Neural cell (in vitro differentiated cells): ENCODE results near the gene LAIR2. TPM values are rescaled to one million over a fixed set of nuclear protein-coding genes. Genes with fewer than 3 reads are reported as not detected.

Experiments
- H2AFZ ChIP-seq: fragments of 200-600, 300-800 bp; sonication (generic), shearing (Covaris generic); 2 replicates; pipeline ENCODE4 v1.6.0; 2014; ENCODE audit warnings: low read depth, mild to moderate bottlenecking, antibody characterized with exemption, low read length, moderate library complexity
- H3F3A ChIP-seq: fragments of 200-600 bp; shearing (Covaris generic); 2 replicates; pipeline ENCODE4 v1.6.1; 2016; ENCODE audit warnings: mild to moderate bottlenecking, moderate library complexity, mixed read lengths, antibody characterized with exemption, low read length; ENCODE audit not compliant: insufficient read depth, poor library complexity, severe bottlenecking
- H3K27ac ChIP-seq: fragments of 200-600, 300-800 bp; sonication (generic), shearing (Covaris generic); 2 replicates; pipeline ENCODE4 v1.5.1; 2014; ENCODE audit warnings: mild to moderate bottlenecking, low read length, moderate library complexity
- H3K27me3 ChIP-seq: fragments of 300-800, 200-600 bp; sonication (generic), shearing (Covaris generic); 2 replicates; pipeline ENCODE4 v1.6.0; 2014; ENCODE audit warnings: mild to moderate bottlenecking, low read depth, low read length, moderate library complexity; ENCODE audit not compliant: insufficient read depth
- H3K36me3 ChIP-seq: fragments of 300-800, 200-600 bp; sonication (generic), shearing (Covaris generic); 2 replicates; pipeline ENCODE4 v1.5.1; 2014; ENCODE audit warnings: mild to moderate bottlenecking, antibody characterized with exemption, low read length, moderate library complexity; ENCODE audit not compliant: insufficient read depth
- H3K4me2 ChIP-seq: fragments of 300-800, 200-600 bp; sonication (generic), shearing (Covaris generic); 2 replicates; pipeline ENCODE4 v1.6.0; 2014; ENCODE audit warnings: mild to moderate bottlenecking, low read length
- H3K4me3 ChIP-seq: fragments of 300-800, 200-600 bp; sonication (generic), shearing (Covaris generic); 2 replicates; pipeline ENCODE4 v1.5.1; 2014; ENCODE audit warnings: mild to moderate bottlenecking, low read length, moderate library complexity
- H3K79me2 ChIP-seq: fragments of 200-600 bp; shearing (Covaris generic); replicated peaks from 2 replicates; pipeline ENCODE4 v1.6.0; 2014; ENCODE audit warnings: mild to moderate bottlenecking, low read length, moderate library complexity; ENCODE audit not compliant: insufficient read depth
- H3K9ac ChIP-seq: fragments of 300-800, 200-600 bp; sonication (generic), shearing (Covaris generic); 2 replicates; pipeline ENCODE4 v1.6.1; 2016; ENCODE audit warnings: mild to moderate bottlenecking, low read length, mixed read lengths
- H3K9me2 ChIP-seq: fragments of 200-600 bp; shearing (Covaris generic); 2 replicates; pipeline ENCODE4 v1.6.1; 2016; ENCODE audit warnings: mild to moderate bottlenecking, low read length, mixed read lengths; ENCODE audit not compliant: insufficient read depth
- H3K9me3 ChIP-seq: fragments of 200-600, 300-800 bp; sonication (generic), shearing (Covaris generic); 2 replicates; pipeline ENCODE4 v1.6.1; 2016; ENCODE audit warnings: mild to moderate bottlenecking, mixed run types, low read length, moderate library complexity, mixed read lengths
- H4K20me1 ChIP-seq: fragments of 200-600 bp; shearing (Covaris generic); 2 replicates; pipeline ENCODE4 v1.6.1; 2016; ENCODE audit warnings: mild to moderate bottlenecking, mixed run types; ENCODE audit not compliant: insufficient read depth
- EP300 ChIP-seq: fragments of 450-650 bp; conservative IDR thresholded peaks from 2 replicates; pipeline ENCODE4 v1.6.1; 2014; ENCODE audit warnings: antibody characterized with exemption, mild to moderate bottlenecking, moderate library complexity; ENCODE audit not compliant: poor library complexity, severe bottlenecking
- EZH2 ChIP-seq: fragments of 200-600, 300-800 bp; shearing (Covaris generic), sonication (generic); IDR thresholded peaks from 2 replicates; pipeline ENCODE4 v1.6.1; 2014; ENCODE audit warnings: antibody characterized with exemption, low read length, borderline replicate concordance, mild to moderate bottlenecking; ENCODE audit not compliant: insufficient read depth, poor library complexity, severe bottlenecking
- MXI1 ChIP-seq: fragments of 450-650 bp; conservative IDR thresholded peaks from 2 replicates; pipeline ENCODE4 v1.6.1; 2014; ENCODE audit warnings: antibody characterized with exemption, mild to moderate bottlenecking; ENCODE audit not compliant: poor library complexity, severe bottlenecking
- POLR2AphosphoS5 ChIP-seq: IDR thresholded peaks from 2 replicates; pipeline ENCODE4 v1.6.1; 2012
- RAD21 ChIP-seq: fragments of 450-650 bp; conservative IDR thresholded peaks from 2 replicates; pipeline ENCODE4 v1.6.1; 2014; ENCODE audit warnings: antibody characterized with exemption, mild to moderate bottlenecking, moderate library complexity
- SMC3 ChIP-seq: fragments of 450-650 bp; conservative IDR thresholded peaks from 2 replicates; pipeline ENCODE4 v1.6.1; 2014; ENCODE audit warnings: antibody characterized with exemption, mild to moderate bottlenecking, moderate library complexity; ENCODE audit not compliant: poor library complexity
- TAF1 ChIP-seq: IDR thresholded peaks from 2 replicates; pipeline ENCODE4 v1.6.1; 2012; ENCODE audit warnings: low read depth
- polyA plus RNA-seq: library from polyadenylated mRNA; depleted of rRNA; stranded (reverse); fragments of >200 nt; gene quantifications from 2 replicates; pipeline ENCODE4 v1.2.3, GENCODE V29; 2014
- TF ChIP-seq, protein P1 (sequence below): IDR thresholded peaks from 2 replicates; pipeline ENCODE4 v1.6.1; 2012; ENCODE audit warnings: borderline replicate concordance
- TF ChIP-seq, protein P2 (sequence below): fragments of 450-650 bp; IDR thresholded peaks from 2 replicates; pipeline ENCODE4 v1.5.1; 2014; ENCODE audit warnings: antibody characterized with exemption, mild to moderate bottlenecking, moderate library complexity; ENCODE audit not compliant: poor library complexity, severe bottlenecking

LAIR2 gene
- polyA plus RNA-seq, 1 donor from 2014 or later, result not detected

DNA sequence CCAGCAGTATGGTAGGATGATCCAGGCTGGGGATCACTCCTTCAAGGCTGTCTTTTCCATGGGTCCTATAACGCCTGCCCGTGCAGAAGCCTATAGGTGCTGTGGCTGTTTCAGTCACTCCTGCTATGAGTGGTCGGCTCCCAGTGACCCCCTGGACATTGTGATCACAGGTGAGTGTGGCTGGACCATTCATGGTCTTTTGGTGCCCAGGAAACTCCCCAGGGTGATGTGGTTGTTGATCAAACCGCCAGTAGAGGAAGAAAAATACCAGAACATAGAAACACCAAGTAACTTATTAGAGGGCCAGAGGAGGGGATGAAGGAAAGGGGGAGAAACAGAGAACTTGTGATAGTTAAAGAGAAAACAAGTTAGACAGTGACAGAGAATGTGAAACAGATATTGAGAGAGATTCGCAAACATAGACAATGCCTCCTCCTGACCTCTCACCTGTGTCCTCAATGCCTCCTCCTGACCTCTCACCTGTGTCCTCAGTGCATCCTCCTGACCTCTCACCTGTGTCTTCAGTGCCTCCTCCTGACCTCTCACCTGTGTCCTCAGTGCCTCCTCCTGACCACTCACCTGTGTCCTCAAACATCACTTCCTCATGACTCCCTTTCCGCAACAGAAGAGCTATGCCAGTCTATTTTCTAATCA is 19.4 kb downstream of the LAIR2 start:
- H3K9ac ChIP-seq, result no peak overlapping the region
- H2AFZ ChIP-seq, result no peak overlapping the region
- no peaks in the 10 kb centered on the region for H3K9me2 ChIP-seq
- no peaks in the 10 kb centered on the region for H3F3A ChIP-seq
- no peak overlapping the region for H3K4me2 ChIP-seq
- TF ChIP-seq, protein P1, sequence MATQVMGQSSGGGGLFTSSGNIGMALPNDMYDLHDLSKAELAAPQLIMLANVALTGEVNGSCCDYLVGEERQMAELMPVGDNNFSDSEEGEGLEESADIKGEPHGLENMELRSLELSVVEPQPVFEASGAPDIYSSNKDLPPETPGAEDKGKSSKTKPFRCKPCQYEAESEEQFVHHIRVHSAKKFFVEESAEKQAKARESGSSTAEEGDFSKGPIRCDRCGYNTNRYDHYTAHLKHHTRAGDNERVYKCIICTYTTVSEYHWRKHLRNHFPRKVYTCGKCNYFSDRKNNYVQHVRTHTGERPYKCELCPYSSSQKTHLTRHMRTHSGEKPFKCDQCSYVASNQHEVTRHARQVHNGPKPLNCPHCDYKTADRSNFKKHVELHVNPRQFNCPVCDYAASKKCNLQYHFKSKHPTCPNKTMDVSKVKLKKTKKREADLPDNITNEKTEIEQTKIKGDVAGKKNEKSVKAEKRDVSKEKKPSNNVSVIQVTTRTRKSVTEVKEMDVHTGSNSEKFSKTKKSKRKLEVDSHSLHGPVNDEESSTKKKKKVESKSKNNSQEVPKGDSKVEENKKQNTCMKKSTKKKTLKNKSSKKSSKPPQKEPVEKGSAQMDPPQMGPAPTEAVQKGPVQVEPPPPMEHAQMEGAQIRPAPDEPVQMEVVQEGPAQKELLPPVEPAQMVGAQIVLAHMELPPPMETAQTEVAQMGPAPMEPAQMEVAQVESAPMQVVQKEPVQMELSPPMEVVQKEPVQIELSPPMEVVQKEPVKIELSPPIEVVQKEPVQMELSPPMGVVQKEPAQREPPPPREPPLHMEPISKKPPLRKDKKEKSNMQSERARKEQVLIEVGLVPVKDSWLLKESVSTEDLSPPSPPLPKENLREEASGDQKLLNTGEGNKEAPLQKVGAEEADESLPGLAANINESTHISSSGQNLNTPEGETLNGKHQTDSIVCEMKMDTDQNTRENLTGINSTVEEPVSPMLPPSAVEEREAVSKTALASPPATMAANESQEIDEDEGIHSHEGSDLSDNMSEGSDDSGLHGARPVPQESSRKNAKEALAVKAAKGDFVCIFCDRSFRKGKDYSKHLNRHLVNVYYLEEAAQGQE, result no peak
- no peak for TF ChIP-seq EZH2
- H3K27ac ChIP-seq, result no peak overlapping the region
- H3K4me3 ChIP-seq, result no peak overlapping the region
- no peaks in the 10 kb centered on the region for H3K27me3 ChIP-seq
- H4K20me1 ChIP-seq, result no peaks in the 10 kb centered on the region
- H3K9me3 ChIP-seq, result no peaks in the 10 kb centered on the region
- no peaks in the 10 kb centered on the region for H3K36me3 ChIP-seq
- H3K79me2 ChIP-seq, result no peaks in the 10 kb centered on the region

DNA sequence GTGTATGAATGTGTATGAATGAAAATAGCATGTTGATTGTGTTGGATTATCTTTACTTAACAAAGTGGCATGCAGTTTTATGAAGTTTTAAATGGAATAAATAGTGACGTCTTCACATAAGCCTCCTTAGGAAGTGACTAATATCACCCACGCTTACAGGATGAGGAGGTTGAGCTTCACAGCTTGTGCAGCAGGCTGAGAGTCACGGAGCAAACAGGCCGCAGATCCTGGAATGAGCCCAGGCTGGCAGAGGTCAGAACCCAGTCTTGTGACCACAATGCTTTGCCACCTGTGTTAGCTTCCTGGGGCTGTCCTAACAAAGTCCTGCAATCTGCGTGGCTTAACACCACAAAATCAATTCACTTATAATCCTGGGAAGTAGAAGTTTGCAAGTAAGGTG is 20.8 kb downstream of the LAIR2 start:
- Histone ChIP-seq H4K20me1 (no peaks in the 10 kb centered on the region), H3K27ac (no peak overlapping the region), H3K9ac (no peak overlapping the region), H2AFZ (no peak overlapping the region), H3K79me2 (no peaks in the 10 kb centered on the region), H3K36me3 (no peaks in the 10 kb centered on the region), H3K27me3 (no peaks in the 10 kb centered on the region), H3K4me2 (no peak overlapping the region), H3K9me3 (no peaks in the 10 kb centered on the region), H3K4me3 (no peak overlapping the region), H3K9me2 (no peaks in the 10 kb centered on the region), H3F3A (no peaks in the 10 kb centered on the region)
- TF ChIP-seq, protein P1, result no peak
- TF ChIP-seq RAD21 (no peak), EP300 (no peak), MXI1 (no peak), TAF1 (no peak), EZH2 (no peak), SMC3 (no peak), POLR2AphosphoS5 (no peak)
- TF ChIP-seq, protein P2, sequence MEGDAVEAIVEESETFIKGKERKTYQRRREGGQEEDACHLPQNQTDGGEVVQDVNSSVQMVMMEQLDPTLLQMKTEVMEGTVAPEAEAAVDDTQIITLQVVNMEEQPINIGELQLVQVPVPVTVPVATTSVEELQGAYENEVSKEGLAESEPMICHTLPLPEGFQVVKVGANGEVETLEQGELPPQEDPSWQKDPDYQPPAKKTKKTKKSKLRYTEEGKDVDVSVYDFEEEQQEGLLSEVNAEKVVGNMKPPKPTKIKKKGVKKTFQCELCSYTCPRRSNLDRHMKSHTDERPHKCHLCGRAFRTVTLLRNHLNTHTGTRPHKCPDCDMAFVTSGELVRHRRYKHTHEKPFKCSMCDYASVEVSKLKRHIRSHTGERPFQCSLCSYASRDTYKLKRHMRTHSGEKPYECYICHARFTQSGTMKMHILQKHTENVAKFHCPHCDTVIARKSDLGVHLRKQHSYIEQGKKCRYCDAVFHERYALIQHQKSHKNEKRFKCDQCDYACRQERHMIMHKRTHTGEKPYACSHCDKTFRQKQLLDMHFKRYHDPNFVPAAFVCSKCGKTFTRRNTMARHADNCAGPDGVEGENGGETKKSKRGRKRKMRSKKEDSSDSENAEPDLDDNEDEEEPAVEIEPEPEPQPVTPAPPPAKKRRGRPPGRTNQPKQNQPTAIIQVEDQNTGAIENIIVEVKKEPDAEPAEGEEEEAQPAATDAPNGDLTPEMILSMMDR, result no peak
